Ascending aorta (tissue), 2 donors: ENCODE results near the gene UNK. TPM values are rescaled to one million over a fixed set of nuclear protein-coding genes. Genes with fewer than 3 reads are reported as not detected.

Experiments
- DNase-seq, 2 donors: peaks; one replicate each; pipeline ENCODE4 v3.0.0-alpha.2; 2019; ENCODE audit warnings: low spot score in 2 of 2
- H3K27ac ChIP-seq, 2 donors: fragments of 200-600 bp; sonication (generic); one replicate each; pipeline ENCODE4 v1.5.1; 2016 to 2017; ENCODE audit warnings: mild to moderate bottlenecking in 1 of 2
- H3K27me3 ChIP-seq: fragments of 200-600 bp; sonication (generic); one replicate; pipeline ENCODE4 v1.5.1; 2017
- H3K36me3 ChIP-seq, 2 donors: fragments of 200-600 bp; sonication (generic); one replicate each; pipeline ENCODE4 v1.5.1; 2016
- H3K4me1 ChIP-seq, 2 donors: fragments of 200-600 bp; sonication (generic); one replicate each; pipeline ENCODE4 v1.5.1; 2016 to 2017; ENCODE audit warnings: mild to moderate bottlenecking in 1 of 2
- H3K4me3 ChIP-seq, 2 donors: fragments of 200-600 bp; sonication (generic); one replicate each; pipeline ENCODE4 v1.5.1; 2016 to 2017; ENCODE audit warnings: mild to moderate bottlenecking in 1 of 2
- H3K9me3 ChIP-seq, 2 donors: fragments of 200-600 bp; sonication (generic); one replicate each; pipeline ENCODE4 v1.5.1; 2016
- CTCF ChIP-seq, 3 experiments: fragments of 200-600 bp in 2 of 3; fragments of 450-650 bp in 1 of 3; sonication (generic) in 2 of 3; IDR thresholded peaks; one replicate each; pipeline ENCODE4 v1.5.1; 2016 to 2019; ENCODE audit warnings: antibody characterized with exemption in 3 of 3, mild to moderate bottlenecking in 1 of 3, moderate library complexity in 1 of 3
- intact Hi-C: fragments of 100-400 bp; cut with DNase I; formaldehyde crosslinking; loops from one replicate; pipeline ENCODE4 v1.15.1; 2023
- total RNA-seq: library from RNA; depleted of rRNA; stranded (reverse); fragments of >200 nt; gene quantifications from one replicate; pipeline ENCODE4 v1.1.0, GENCODE V29; 2016

Gene UNK
- total RNA-seq, 1 donor from 2014 or later: 73.9 TPM

- no peaks in the 10 kb centered on the region for H3K4me1 ChIP-seq
- DNase-seq: no peak
- no peaks in the 10 kb centered on the region for H3K9me3 ChIP-seq
- TF ChIP-seq CTCF (IDR thresholded peaks at IDR 0.05): no peak
- no peaks in the 10 kb centered on the region for H3K27me3 ChIP-seq
- no peak overlapping the region for H3K27ac ChIP-seq
- intact Hi-C loops: no loop called here
- H3K36me3 ChIP-seq: peaks cover 60 to 91% of the 10 kb centered on the region in 2 donors
- no peak overlapping the region for H3K4me3 ChIP-seq
Measured at GRCh38 chr17:75820094-75821080, 35.8 kb downstream of the UNK start.

- peaks cover 57 to 81% of the 10 kb centered on the region in 2 donors for H3K36me3 ChIP-seq
- H3K27me3 ChIP-seq: no peaks in the 10 kb centered on the region
- no peak overlapping the region for H3K4me3 ChIP-seq
- no peak for TF ChIP-seq CTCF (IDR thresholded peaks at IDR 0.05)
- H3K27ac ChIP-seq: no peak overlapping the region
- intact Hi-C loops: no loop called here
- no peak for DNase-seq
- H3K9me3 ChIP-seq: no peaks in the 10 kb centered on the region
- H3K4me1 ChIP-seq: no peaks in the 10 kb centered on the region
Measured at GRCh38 chr17:75821552-75821951, 36.9 kb downstream of the UNK start.

GRCh38 chr17:75822119-75822799 is 37.7 kb downstream of the UNK start:
- no peak for TF ChIP-seq CTCF (IDR thresholded peaks at IDR 0.05)
- no peaks in the 10 kb centered on the region for H3K9me3 ChIP-seq
- no peaks in the 10 kb centered on the region for H3K27me3 ChIP-seq
- H3K27ac ChIP-seq: peak overlapping the region in 1 of 2 donors; percentile 10
- H3K4me1 ChIP-seq: peaks cover 3 to 4% of the 10 kb centered on the region in 2 donors
- intact Hi-C loops: no loop called here
- no peak overlapping the region for H3K4me3 ChIP-seq
- H3K36me3 ChIP-seq: peaks cover 52 to 74% of the 10 kb centered on the region in 2 donors
- no peak for DNase-seq

GRCh38 chr17:75822800-75823166 is 38.2 kb downstream of the UNK start:
- H3K36me3 ChIP-seq: peaks cover 48 to 69% of the 10 kb centered on the region in 2 donors
- no peak overlapping the region for H3K4me3 ChIP-seq
- no peaks in the 10 kb centered on the region for H3K27me3 ChIP-seq
- TF ChIP-seq CTCF (IDR thresholded peaks at IDR 0.05): no peak
- intact Hi-C loops: no loop called here
- no peaks in the 10 kb centered on the region for H3K9me3 ChIP-seq
- H3K27ac ChIP-seq: peak overlapping the region in 1 of 2 donors; percentile 10
- peak in 1 of 2 donors; percentile 52 for DNase-seq
- peaks cover 8 to 9% of the 10 kb centered on the region in 2 donors for H3K4me1 ChIP-seq

DNA sequence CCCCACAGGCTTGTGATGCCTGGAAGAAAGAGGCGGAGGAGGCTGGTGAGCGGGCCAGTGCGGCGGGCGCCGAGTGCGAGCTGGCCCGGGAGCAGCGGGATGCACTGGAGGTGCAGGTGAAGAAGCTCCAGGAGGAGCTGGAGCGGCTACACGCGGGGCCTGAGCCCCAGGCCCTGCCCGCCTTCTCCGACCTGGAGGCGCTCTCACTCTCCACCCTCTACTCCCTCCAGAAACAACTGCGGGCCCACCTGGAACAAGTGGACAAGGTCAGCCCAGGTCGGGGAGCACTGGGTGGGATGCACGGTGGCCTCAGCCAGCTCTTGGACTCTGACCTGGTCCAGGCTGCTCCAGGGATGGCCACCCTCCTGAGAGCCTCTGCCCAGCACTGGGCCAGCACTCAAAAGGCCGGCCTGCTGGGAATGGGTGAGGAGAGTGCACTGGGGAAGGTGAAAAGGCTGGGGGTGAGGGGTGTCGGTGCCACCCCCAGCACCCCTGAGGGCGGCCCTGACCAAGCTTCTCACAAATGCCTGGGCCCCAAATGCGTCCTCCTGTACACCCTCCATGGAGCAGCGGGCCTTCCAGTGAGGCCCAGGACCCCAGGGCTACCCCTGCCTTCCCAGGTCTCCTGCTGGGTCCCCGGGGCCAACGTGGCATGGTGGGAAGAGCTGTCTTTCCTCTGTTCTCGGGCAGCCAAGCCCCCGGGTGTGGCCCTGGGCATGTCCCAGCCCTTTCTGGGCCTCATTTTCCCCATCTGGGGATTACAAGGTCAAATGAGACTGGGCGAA is 38.8 kb downstream of the UNK start:
- peaks cover 11 to 13% of the 10 kb centered on the region in 2 donors for H3K4me1 ChIP-seq
- H3K9me3 ChIP-seq: no peaks in the 10 kb centered on the region
- no peaks in the 10 kb centered on the region for H3K27me3 ChIP-seq
- H3K36me3 ChIP-seq: peaks cover 42 to 62% of the 10 kb centered on the region in 2 donors
- intact Hi-C loops: no loop called here
- no peak overlapping the region for H3K4me3 ChIP-seq
- DNase-seq: peak in 1 of 2 donors; percentile 57
- no peak for TF ChIP-seq CTCF (IDR thresholded peaks at IDR 0.05)
- no peak overlapping the region for H3K27ac ChIP-seq
